ENCODE data around the gene CDK6.

- TF ChIP-seq CTCF (IDR thresholded peaks at IDR 0.05; ENCODE audit: low read depth, low read length) (no peak), POLR2A (IDR thresholded peaks at IDR 0.05; ENCODE audit: extremely low read depth, insufficient read length) (no peak)
Observed at GRCh38 chr7:92793656-92794205, 42.6 kb downstream of the CDK6 start.

All from NB4 (cell line).